DMS79 treated with DMSO at 0.1 percent for 48 hours (cell line): ENCODE data around the gene TTLL5.

Source experiments
- DNase-seq: peaks from one replicate; lab custom pipeline; 2025; lab: John Stamatoyannopoulos, UW

Gene TTLL5

DNA sequence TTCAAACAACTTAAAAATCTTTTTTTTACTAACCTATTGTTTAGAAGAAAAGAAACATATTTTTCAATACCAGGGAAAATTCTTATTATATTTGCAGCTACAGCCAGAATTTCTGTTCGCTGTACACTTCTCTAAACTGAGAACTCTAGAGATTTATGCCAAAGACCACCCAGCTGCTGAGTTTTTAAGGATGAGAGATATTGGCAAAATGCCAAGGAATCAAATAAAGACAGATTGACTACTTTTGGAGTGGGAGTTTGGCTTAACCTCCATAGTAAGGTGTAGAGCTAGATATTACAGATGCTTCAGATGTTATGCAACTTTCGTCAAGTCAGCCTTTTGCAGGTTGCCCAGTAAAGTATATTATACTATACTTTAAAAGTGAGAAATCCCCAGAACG lies 71.8 kb downstream of the TTLL5 start:
- no peak for DNase-seq

DNA sequence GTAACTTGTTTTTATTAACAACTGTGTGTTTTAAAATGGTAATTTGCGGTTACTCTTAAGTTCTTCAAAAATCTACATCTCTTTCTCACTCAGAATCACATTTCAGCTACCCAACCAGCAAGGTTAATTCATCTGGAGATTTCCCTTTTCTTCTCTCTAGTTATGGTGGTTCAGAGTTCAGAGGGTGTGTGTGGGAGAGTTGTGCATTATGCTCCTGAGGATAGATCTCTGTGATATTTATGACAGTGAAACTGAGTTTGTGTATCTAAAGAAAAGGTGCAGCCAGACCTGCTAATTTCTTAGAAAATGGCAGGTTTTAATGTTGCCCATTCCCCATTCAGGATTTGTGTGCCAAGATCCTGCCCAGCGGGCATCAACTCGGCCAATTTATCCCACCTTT lies 73.8 kb downstream of the TTLL5 start:
- no peak for DNase-seq

DNA sequence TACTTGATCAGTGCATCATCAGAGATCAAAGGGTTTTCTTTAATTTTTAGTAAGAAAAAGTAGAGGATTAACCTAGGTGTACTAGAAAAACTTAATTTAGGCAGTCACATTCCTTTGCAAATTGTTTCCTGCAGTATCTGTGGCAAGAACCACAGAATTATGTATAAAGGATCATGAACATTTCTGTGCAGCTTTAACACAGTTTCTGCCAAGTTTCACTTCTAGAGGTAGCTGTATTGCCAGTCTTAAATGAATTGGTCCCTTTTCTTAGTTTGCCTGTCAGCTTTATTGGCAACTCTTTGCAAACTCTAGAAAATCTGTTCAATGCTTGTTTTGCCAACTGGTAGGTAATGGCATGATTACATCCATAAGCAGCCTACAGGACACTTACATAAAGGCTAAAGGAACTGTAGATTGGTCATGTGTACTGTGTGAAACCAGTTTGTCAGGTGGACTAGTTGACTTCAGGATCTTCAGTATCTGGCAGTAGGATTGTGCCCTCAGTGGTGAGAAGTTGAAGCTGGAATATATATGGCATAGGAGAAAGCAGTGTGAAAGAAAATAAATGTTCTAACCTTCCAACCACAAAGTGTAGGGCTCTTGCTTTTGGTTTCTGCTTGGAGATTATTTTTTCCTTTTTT lies 75.9 kb downstream of the TTLL5 start:
- no peak for DNase-seq

- no peak for DNase-seq
Observed at GRCh38 chr14:75738192-75738591, 77.1 kb downstream of the TTLL5 start.

GRCh38 chr14:75742867-75743266 lies 81.8 kb downstream of the TTLL5 start:
- DNase-seq, result no peak

DNA sequence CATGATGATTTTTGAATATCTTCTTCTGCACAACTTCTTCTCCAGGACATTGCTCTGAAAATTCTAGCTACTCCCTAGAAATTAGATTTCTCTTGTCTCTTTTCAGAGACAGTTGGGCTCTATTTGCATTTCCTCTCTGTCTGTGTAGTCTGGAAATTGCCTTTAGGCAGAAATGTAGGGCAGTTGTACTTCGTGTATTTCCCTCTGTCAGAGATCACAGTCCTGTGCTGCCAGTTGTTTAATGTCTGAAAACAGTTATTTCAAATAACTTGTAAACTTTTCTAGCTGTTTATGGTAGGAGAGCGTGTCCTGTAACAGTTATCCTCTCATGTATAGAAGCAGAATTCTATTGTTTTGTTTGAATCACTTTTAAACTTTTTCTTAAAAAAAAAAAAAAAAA lies 86.9 kb downstream of the TTLL5 start:
- DNase-seq, result no peak

GRCh38 chr14:75748336-75748735 lies 87.3 kb downstream of the TTLL5 start:
- no peak for DNase-seq

DNA sequence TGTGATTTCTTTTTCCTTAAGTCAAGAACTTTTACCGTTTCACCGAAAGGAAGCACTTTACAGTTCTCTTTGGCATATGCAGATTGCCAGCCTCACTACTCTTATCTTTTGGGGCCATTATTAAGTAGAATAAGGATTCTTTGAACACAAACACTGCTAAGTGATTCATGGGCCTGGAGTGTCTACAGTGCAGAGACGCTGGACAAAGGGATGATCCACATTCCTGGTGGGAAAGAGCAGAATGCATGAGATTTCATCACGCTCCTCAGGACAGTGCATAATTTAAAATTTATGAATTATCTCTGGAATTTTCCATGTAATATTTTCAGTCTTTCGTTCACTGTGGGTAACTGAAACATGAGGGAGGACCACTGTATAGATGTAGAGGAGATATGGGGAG lies 90.2 kb downstream of the TTLL5 start:
- no peak for DNase-seq

DNA sequence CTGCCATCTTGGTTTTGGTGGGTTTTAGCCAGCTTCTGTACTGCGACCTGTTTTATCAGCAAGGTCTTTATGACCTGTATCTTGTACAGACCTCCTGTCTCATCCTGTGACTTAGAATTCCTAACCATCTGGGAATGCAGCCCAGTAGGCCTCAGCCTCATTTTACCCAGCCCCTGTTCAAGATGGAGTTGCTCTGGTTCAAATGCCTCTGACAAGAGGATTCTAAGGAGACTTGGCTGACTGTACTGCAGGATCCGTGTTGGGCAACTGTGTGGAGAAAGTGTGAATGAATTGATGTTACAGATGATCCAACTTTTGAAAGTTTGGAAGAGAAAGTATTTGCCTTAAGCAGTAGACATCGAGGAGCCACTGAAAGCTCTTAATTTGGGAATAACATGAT lies 91.0 kb downstream of the TTLL5 start:
- no peak for DNase-seq

DNA sequence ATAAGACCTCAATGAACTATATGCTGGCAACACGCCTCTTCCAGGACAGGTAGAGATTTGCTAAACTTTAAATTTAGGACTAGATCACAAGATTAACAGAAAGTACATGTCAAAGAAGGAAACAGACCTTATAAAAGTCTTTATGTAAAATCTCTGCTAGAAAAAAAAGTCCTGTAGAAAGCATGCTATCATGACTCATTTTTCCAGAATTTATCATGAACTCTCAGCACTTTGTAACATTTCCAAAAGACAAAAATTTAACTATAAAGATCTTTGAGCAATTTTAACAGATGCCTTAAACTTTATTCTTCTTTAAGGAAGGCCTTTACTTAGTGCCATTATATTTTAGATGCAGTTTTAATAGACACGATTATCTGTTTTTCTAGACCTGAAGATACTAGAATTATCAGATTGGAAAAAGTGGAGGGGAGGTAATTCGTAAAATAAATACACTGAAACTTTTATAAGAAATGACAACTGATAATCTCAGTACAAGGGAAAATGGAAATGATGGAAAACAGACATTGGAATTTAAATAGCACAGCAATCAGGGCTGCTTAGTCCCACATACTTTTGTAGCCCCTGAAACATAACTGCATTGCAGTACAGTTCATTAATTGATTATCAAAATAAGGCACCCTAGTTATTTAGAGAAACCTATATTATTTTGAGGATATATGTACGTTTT lies 92.0 kb downstream of the TTLL5 start:
- no peak for DNase-seq

GRCh38 chr14:75753696-75754095 lies 92.7 kb downstream of the TTLL5 start:
- no peak for DNase-seq

DNA sequence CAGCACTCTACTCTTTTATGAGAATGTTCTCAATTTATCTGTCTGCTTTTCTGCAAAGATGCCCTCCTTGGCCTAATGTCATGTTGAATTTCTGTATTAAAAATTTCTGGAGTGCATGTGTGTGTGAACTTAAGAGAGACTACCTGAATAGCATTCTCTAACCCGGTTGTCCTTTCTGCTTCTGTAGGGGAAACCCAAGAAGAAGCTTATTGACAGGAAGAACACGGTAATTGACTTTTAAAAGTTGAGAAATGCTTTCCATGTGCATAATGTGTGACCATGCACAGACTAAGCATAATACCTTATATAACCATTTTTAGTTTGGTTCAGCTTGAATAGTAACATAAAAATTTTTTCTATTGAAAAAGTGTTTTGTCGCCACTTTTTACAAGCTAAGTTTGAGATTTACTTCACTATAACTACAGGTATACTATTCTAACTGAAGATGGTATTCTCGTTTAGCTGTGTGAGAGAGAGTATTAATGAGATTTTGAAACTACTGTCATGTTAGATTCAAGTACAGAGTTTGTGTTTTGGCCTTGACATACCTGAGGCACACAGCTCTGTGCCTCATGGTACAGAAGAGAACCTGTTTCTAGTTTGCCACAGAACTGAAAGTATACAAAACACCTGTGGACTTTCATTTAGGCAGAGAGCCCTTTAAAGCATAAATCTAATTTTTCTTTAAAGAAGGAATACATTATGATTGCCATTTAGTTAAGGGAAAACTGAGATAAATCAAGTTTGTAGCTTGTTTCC lies 96.8 kb downstream of the TTLL5 start:
- DNase-seq, result no peak

GRCh38 chr14:75764020-75764419 lies 103.0 kb downstream of the TTLL5 start:
- no peak for DNase-seq

DNA sequence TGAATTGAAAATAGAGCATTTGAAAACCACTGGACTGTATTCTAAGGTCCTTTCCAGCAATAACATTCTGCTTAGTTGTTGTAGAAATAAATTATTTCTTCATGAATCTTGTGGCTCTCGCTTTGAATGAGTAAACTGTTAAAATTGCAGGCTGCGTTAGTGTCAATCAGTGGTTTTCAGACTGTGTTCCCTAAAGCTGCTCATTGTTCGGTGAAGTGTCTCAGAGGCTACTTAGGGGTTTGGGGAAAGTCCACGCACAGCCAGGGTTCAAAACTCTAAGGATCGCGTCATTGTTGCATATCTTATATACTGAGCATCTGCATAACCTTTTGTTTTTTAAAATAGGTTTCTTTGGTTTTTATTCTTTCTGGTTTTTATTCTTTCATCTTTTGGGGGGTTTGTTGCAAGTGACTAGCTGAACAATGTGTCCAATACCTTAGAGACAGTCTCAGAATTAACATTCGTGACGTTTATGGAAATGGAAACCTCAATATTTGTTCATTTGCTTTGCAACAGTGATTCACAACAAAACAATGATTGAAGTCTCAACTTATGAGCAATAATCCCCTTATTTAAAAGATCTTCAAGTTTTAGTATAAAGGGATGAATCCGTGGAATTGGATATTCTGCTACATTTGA lies 108.1 kb downstream of the TTLL5 start:
- DNase-seq, result no peak

GRCh38 chr14:75770635-75771034 lies 109.6 kb downstream of the TTLL5 start:
- DNase-seq, result no peak

DNA sequence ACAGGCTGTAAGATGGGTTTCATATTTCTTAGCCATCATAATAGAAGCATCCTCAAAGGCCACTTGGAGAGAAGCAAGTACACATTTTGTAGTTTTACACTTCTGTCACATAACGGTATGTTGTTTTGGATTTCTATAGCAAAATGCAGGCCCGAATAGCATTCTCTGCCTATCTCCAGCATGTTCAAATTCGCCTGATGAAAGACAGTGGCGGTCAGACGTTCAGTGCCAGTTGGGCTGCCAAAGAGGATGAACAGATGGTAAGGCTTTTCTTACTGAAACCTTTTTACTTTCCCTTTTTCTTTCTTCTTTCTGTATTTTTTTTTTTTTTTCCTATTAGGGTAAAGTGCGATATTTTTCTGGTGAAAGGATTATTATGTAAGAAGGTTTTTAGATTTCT lies 110.5 kb downstream of the TTLL5 start:
- DNase-seq, result no peak

DNA sequence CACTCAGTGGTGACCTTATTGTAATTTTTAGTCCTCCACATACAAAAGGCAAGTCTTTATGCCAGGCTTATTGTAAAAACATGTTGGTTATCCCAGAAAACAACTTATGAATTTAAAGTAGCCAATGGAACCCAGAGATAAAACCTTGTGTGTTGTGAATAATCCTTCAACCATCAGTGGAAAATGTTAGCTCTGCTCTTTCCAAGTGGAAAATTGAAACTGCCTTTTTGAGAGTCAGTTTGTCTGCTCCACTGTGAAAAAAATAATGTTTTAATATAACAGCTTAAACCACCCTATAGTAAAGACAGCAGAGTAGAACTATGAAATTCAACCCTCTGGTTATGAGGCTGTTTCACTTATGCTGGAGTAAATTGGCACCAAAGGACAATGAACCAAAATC lies 112.0 kb downstream of the TTLL5 start:
- no peak for DNase-seq

DNA sequence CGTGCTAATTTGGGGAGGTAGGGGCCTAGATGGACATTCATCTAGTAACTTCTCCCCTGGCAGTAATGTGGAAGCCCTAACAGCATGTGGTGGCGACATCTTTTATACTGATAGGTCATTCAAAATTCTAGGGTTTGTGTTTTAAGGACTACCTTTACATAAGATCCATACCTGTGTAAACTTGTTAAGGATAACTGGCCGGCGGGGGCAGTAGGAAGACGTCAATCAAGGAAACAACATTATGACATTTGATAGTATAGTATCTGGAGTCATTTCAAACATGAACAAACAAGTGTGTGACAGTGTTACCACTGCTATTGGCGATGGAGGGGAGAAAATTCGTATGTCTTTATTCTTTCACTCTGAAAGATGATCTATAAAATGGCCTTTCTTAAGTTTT lies 120.0 kb downstream of the TTLL5 start:
- DNase-seq, result no peak

- DNase-seq, result no peak
Observed at GRCh38 chr14:75783184-75783583, 122.1 kb downstream of the TTLL5 start.

- DNase-seq, result no peak
Observed at GRCh38 chr14:75783602-75784313, 122.7 kb downstream of the TTLL5 start.

- DNase-seq, result no peak
Observed at GRCh38 chr14:75784314-75784686, 123.3 kb downstream of the TTLL5 start.

- no peak for DNase-seq
Observed at GRCh38 chr14:75793806-75794205, 132.8 kb downstream of the TTLL5 start.
